Activated T-cell treated with anti-CD3 and anti-CD28 coated beads for 48 hours (primary cell): ENCODE measurements around the gene CALN1.
"Not testable (repeated sequence)": the region's sequence is repeated elsewhere in the genome, so short reads cannot be mapped to it uniquely, and the experiment has no call there.

ENCODE experiments used
- DNase-seq: peaks from one replicate; pipeline ENCODE4 v3.0.0-alpha.2; 2020; ENCODE audit warnings: low read depth

The CALN1 gene

GRCh38 chr7:71867626-71868025 lies 544.5 kb downstream of the CALN1 start:
- no peak for DNase-seq

- no peak for DNase-seq
These were observed 547.0 kb downstream of the CALN1 start for GRCh38 chr7:71865172-71865571.

DNA sequence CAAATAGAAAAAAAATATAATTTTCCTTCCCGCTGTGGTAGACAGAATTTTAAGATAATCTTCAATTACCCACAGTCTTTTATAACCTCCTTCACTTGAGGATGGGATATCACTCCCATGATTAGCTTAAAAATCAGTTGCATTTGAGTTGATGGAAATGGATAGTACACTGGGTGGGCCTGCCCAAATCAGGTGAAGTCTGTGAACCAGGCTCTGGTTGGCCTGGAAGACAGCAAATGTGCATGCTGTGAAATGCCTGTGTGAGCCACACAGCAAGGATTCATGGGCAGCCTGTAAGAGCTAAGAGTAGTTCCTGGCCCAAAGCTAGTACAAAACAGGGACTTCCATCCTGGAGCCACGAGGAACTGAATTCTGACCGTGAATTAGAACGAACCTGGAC lies 548.0 kb downstream of the CALN1 start:
- DNase-seq = no peak

DNA sequence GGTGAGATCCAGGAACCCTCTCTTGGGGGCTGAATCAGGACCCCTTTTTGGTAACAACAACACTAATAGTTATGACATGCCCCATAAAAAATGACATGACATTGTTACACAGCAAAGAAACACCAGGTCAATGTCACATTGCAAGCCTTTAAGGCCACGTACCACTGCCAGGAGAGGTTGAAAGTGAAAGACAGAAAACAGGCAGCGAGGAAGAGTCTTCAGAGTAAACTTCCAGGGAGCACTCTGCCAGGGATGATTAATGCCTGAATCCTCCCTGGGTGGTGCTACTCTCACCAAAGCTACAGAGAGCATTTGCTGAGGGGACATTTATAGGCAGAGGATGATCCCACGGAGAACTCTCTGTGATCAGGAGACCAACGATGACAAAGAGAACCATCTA lies 551.6 kb downstream of the CALN1 start:
- no peak for DNase-seq

GRCh38 chr7:71857338-71857737 lies 554.8 kb downstream of the CALN1 start:
- no peak for DNase-seq

- DNase-seq = no peak
These were observed 557.4 kb downstream of the CALN1 start for GRCh38 chr7:71854546-71855397.

DNA sequence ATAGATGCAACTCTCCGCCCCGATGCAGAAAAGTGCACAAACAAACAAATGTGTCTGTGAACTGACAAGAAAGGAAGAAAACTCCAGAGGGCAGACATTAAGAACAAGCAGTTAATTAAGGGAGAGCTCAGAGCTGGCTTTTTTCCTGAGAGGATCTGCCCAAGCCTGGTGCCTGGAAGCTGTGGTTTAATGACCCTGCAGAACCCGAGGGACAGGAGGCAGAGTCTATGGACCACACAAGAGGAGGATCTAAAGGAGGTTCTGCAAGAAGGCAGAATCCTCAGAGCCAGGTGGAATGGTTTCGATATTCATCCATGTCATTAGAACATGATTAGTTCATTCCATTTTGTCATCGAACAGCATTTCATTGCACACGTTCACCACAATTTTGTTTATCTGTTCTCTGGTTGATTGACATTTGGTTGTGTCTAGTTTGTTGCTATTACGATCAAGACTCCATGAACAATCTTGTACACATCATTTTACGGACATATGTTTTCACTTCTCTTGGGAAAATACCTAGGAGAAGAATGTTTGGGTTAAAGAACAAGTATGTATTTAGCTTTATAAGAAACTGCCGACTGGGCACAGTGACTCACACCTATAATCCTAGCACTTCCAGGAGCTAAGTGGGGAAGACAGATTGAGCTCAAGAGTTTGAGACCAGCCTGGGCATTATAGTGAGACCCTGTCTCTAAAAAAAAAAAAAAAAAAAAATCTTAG lies 560.2 kb downstream of the CALN1 start:
- no peak for DNase-seq

- no peak for DNase-seq
These were observed 566.0 kb downstream of the CALN1 start for GRCh38 chr7:71846160-71846559.

DNA sequence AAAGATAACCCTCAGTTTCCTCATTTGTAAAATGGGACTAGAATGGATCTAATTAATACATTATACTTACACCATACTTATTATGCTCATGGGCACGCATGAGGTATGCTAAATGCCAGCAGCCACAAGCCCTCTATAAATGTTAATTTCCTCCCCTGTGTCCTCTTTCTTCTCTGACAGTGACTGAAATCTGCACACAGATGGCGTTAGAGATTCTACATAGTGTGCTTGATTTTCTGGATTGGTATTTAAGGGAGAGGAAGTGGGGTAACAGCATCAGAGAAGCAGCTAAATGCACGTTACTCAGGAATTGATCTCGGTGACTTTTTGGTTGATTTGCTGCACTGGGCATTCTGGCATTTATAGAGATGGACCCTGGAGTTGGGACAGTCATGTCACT lies 568.5 kb downstream of the CALN1 start:
- no peak for DNase-seq

GRCh38 chr7:71842786-71843185 lies 569.4 kb downstream of the CALN1 start:
- DNase-seq = no peak

DNA sequence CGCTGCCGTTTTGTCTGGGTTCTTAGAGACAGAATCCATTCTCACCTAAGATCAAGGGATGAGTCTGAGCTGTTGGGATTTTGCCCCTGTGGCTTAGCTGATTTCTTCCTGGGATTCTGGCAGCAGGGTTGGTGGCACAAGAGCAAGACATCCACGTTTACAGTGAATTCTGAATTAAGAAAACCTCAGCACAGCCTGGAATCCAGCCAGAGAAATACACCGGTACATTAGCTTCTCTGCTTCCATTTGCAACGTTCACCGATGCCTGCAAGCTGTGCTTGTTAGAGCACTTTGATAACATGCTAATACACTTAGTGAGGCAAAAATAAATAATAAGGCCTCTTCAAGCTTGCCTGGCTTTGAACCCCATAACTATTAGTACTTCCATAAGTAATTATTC lies 569.8 kb downstream of the CALN1 start:
- DNase-seq = no peak

GRCh38 chr7:71835056-71835455 lies 577.1 kb downstream of the CALN1 start:
- DNase-seq = no peak

GRCh38 chr7:71829515-71829914 lies 582.6 kb downstream of the CALN1 start:
- no peak for DNase-seq

DNA sequence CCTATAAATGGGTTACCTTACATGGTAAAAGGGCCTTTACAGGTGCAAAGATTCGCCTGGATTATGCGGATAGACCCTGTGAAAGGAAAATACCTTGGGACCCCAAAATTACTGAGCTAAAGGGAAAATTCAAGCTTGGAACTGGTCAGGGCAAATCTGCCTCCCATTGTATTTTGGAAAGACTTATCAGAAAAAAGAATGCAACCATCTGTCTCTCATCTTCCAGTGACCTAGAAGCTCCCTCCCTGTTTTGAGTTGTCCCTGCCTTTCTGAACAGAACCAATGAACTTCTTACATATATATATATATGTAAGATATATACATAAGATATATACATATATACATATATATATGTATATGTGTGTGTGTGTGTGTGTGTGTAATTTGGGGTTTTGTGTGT lies 583.8 kb downstream of the CALN1 start:
- DNase-seq = no peak

DNA sequence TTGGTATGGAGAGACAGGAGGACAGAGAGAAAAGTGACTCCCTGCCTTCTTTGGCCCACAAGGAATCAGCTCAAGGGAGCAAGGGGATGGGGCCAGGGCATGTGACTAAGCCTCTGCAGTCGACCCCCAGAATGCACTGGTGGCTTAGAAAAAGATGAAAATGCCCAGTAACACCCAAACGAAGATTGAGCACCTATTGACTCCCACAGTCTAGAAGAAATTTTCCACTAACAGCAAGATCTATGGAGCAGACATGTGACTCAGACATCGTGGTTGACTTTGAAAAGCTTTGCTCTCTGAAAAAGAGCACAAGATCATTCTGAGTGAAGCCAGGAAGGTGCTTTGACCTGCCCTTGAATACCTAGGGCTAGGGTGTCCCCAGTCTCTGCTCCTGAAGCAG lies 586.0 kb downstream of the CALN1 start:
- no peak for DNase-seq

DNA sequence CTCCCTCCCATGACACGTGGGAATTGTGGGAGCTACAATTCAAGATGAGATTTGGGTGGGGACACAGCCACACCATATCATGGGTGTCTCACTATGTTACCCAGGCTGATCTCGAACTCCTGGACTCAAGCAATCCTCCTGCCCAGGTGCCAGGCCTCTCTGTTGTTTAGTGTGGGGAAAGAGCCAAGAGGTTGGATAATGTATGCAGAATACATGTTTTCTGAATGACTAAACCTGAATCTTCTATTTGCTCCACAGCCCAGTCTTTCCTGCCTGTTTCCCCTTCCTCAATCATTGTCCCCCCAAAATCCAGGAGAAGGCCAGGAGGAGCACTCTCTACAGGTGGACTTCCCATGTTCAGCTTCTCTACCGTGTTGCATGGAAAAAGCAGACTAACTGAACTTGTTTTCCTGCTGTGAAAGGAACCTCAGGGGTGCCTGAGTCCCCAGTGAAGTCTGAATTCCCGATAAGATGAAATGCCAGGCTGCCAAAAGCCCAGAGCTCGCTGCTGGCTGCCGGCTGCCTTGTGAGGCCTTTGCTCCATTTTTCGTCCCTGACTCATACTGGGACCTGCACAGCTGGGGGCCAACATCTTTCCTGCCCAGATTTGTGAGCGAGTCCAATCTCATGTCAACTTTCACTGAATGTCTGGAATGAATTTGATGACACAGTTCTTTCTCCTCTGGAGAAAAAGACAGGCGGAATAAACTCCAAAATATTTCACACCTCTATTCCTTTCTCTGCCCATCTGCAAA lies 588.0 kb downstream of the CALN1 start:
- DNase-seq = no peak

DNA sequence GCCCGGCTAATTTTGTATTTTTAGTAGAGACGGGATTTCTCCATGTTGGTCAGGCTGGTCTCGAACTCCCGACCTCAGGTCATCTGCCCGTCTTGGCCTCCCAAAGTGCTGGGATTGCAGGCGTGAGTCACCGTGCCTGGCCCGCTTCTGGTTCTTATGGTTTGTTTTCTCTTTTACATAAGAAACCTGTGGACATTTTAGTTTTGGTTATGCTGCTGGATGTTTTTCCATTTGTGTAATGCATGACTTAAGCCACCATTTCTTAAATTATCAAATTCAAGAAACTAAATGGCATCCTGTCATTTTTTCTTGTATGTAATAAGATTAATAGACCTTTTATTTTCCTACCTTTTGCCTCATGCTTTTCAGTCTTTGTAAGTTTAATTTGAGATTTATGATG lies 589.7 kb downstream of the CALN1 start:
- not testable (repeated sequence) for DNase-seq

- no peak for DNase-seq
These were observed 594.2 kb downstream of the CALN1 start for GRCh38 chr7:71817916-71818315.

DNA sequence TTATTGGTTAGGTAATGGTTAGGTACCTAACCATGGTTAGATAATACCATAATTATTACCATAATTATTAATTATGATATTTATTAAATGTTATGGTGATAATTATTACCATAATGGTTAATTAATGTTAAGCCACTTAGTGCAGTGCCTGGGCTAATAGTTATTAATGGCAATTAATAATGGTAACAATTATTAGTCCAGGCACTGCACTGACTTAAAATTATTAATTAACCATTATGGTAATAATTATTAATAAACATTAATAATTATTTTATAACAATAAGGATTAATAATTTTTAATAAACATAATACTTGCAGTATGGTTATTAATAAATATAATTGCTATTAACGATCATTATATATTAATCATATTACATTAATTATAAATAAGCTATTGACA lies 604.0 kb downstream of the CALN1 start:
- no peak for DNase-seq

DNA sequence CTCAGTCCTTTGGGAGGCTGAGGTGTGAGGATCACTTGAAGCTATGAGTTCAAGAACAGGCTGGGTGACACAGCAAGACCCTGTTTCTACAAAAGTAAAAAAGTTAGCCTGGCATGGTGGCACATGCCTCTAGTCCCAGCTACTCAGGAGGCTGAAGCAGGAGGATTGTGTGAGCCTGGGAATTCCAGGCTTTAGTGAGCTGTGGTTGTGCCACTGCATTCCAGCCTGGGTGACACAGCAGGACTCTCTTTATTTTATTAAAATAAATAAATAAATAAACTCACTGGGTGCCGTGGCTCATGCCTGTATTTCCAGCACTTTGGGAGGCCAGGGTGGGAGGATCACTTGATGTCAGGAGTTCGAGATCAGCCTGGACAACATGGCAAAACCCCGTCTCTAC lies 607.9 kb downstream of the CALN1 start:
- no peak for DNase-seq

DNA sequence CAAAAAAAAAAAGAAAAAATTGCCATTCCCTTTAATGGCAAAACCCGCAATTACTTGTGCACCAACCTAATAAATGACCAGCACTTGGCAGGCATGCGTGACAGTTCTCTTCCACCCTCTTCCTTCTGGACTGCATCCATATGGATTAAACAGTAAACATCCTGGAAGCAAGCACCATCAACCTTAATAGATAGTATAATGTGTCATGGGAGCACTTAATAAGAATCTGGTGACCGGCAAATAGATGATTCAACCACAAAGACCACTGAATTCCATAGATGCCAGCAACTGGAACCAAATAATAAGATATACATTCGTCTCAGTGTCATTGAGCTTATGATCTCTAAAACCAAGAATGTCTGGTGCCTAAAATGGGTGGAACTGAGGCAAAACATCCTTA lies 610.2 kb downstream of the CALN1 start:
- no peak for DNase-seq

DNA sequence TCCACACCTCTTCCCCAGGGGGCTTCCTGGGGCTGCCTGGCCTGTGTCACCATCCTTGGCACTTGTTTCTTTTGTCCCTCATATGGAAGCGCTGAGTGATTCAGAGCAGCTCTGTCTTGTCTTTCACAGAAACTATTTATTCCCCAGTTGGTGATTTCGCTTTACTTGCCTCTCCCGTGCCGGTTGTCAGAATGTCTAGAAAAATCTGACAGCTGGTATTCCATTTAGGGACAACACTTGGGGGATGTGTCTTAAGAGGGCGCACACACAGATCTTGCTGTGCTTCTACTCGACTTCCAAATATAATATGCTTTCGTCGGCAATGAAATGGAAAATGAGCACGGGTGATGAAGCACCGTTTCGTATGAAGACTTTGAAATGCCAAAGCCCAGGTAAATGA lies 611.8 kb downstream of the CALN1 start:
- no peak for DNase-seq

- DNase-seq = no peak
These were observed 616.7 kb downstream of the CALN1 start for GRCh38 chr7:71795410-71795809.
